HG03108 (cell line): ENCODE data around the gene ZNF217.
"Not testable (repeated sequence)": the region's sequence is repeated elsewhere in the genome, so short reads cannot be mapped to it uniquely, and the experiment has no call there.

Experiments used
- ATAC-seq: cut with Tn5 transposase; IDR thresholded peaks from one replicate; pipeline ENCODE4 v1.9.1; 2021; ENCODE audit warnings: moderate library complexity; ENCODE audit not compliant: unreplicated experiment

The ZNF217 gene

GRCh38 chr20:53622247-53623133 is 28.9 kb upstream of the ZNF217 start:
- ATAC-seq, result no peak

GRCh38 chr20:53621482-53622246 is 28.0 kb upstream of the ZNF217 start:
- ATAC-seq, result no peak

GRCh38 chr20:53618490-53619000 is 24.9 kb upstream of the ZNF217 start:
- ATAC-seq, result not testable (repeated sequence)

- ATAC-seq, result no peak
Observed at GRCh38 chr20:53617791-53618489, 24.3 kb upstream of the ZNF217 start.

- ATAC-seq, result not testable (repeated sequence)
Observed at GRCh38 chr20:53616489-53616888, 22.9 kb upstream of the ZNF217 start.

- ATAC-seq, result no peak
Observed at GRCh38 chr20:53613748-53614147, 20.1 kb upstream of the ZNF217 start.

GRCh38 chr20:53612289-53612688 is 18.6 kb upstream of the ZNF217 start:
- ATAC-seq, result not testable (repeated sequence)

GRCh38 chr20:53611449-53611894 is 17.8 kb upstream of the ZNF217 start:
- peak; percentile 42 for ATAC-seq

GRCh38 chr20:53609491-53610445 is 16.1 kb upstream of the ZNF217 start:
- ATAC-seq, result no peak

GRCh38 chr20:53608456-53609452 is 15.1 kb upstream of the ZNF217 start:
- no peak for ATAC-seq

- ATAC-seq, result no peak
Observed at GRCh38 chr20:53608071-53608455, 14.4 kb upstream of the ZNF217 start.

- no peak for ATAC-seq
Observed at GRCh38 chr20:53606364-53606985, 12.8 kb upstream of the ZNF217 start.

GRCh38 chr20:53605401-53605800 is 11.8 kb upstream of the ZNF217 start:
- ATAC-seq, result not testable (repeated sequence)

GRCh38 chr20:53604846-53605245 is 11.2 kb upstream of the ZNF217 start:
- ATAC-seq, result not testable (repeated sequence)

- ATAC-seq, result no peak
Observed at GRCh38 chr20:53602661-53603060, 9.0 kb upstream of the ZNF217 start.

- ATAC-seq, result no peak
Observed at GRCh38 chr20:53599910-53600632, 6.4 kb upstream of the ZNF217 start.

GRCh38 chr20:53599378-53599777 is 5.7 kb upstream of the ZNF217 start:
- ATAC-seq, result no peak

GRCh38 chr20:53599044-53599362 is 5.4 kb upstream of the ZNF217 start:
- ATAC-seq, result no peak
